ENCODE measurements around the gene YBX3. TPM values are rescaled to one million over a fixed set of nuclear protein-coding genes. Genes with fewer than 3 reads are reported as not detected.
"Not testable (repeated sequence)": the region's sequence is repeated elsewhere in the genome, so short reads cannot be mapped to it uniquely, and the experiment has no call there.

The YBX3 gene
- 137 and 159 TPM in 2 replicates for total RNA-seq (2014; rRNA removed)
- polyA plus RNA-seq (2012): 151 TPM

DNA sequence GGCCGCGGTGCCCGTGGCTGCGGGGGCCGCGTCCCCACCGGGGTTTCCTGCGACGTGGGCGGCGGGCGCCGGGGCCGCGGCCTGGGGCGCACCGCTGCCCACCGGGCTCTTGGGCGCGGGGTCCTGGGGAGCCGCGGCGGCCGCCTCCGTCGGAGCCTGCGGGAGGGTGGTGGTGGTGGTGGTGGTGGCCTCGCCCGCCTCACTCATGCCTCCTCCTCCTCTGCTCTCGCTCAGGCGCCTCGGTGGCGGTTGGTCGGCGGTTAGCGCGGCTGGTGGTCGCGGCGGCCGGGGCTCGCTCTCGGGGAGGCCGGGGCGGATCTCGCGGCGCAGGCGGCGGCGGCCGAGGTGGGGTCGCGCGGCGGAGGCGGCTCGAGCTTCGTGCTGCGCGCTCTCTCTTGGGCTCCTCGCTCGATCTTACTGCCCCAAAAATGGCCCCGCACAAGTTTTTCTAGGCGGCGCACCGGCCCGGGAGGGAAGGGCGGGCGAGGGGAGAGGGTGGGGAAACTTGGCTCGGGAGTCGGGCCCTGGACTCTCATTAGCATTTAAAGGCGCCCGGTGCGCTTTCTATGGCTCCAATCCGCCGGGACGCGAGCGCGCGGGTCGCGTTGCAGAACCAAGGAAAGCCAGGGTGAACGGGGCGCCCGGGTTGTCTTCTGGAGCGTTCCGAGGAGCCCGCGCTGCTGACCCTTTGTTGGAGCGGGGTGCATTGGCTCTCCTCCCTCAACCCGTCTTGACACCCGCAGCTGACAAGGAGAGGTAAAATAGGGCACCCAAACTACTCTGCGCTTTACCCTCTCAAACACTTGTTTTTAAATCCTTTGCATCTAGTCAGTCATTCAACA is at the start of gene YBX3:
Gene YBX3 (minus strand): TSS at position 419 of the 842 bp plus-strand sequence. CDS start 212 bp downstream, at position 207.
- DNase-seq (ENCODE audit: low read depth): peak; percentile 82

DNA sequence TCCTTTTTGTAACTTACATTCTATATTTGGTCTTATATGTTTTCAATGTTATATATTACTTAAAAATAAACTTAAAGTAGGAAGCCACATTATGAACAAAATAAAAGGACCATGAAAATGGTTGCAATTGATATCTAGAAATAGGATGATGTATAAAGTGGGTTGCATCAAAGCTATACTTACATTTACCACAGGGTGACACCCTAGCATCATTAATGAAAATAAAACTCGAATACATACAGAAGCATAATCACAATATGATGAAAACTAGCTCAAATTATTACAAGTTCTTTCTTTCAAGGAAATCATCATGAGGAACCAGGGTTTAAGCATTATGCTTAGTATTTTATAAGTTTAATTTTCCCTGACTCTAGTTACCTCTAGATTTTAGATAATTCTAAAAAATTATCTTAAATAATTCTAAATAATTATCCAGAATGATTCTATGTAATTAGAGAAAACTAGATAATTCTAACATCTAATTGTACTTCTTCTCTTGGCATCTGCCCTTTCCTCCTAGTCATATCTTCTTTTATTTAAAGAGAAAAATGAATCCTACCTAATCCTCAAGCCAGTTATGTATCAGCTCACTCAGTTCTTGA is 48.1 kb upstream of the YBX3 start:
- DNase-seq (ENCODE audit: low read depth): peak; percentile 49

- no peak for DNase-seq (ENCODE audit: low read depth)
Measured at GRCh38 chr12:10759657-10760056, 36.5 kb upstream of the YBX3 start.

- no peak for DNase-seq (ENCODE audit: low read depth)
Measured at GRCh38 chr12:10756194-10756593, 33.1 kb upstream of the YBX3 start.

GRCh38 chr12:10753059-10753458 is 29.9 kb upstream of the YBX3 start:
- DNase-seq (ENCODE audit: low read depth): peak; percentile 67

- DNase-seq (ENCODE audit: low read depth): no peak
Measured at GRCh38 chr12:10750385-10750727, 27.2 kb upstream of the YBX3 start.

GRCh38 chr12:10749700-10750384 is 26.7 kb upstream of the YBX3 start:
- peak; percentile 94 for DNase-seq (ENCODE audit: low read depth)

DNA sequence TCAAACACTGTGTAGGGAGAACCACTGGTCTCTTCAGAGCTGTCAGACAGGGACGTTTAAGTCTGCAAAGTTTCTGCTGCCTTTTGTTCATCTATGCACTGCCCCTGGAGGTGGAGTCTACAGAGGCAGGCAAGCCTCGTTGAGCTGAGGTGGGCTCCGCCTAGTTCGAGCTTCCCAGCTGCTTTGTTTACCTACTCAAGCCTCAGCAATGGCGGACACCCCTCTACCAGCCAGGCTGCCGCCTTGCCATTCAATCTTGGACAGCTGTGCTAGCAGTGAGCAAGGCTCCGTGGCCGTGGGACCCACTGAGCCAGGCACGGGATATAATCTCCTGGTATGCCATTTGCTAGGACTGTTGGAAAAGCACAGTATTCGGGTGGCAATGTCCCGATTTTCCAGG is 24.6 kb upstream of the YBX3 start:
- no peak for DNase-seq (ENCODE audit: low read depth)

- DNase-seq (ENCODE audit: low read depth): not testable (repeated sequence)
Measured at GRCh38 chr12:10743420-10743819, 20.3 kb upstream of the YBX3 start.

- no peak for DNase-seq (ENCODE audit: low read depth)
Measured at GRCh38 chr12:10741845-10742244, 18.7 kb upstream of the YBX3 start.

DNA sequence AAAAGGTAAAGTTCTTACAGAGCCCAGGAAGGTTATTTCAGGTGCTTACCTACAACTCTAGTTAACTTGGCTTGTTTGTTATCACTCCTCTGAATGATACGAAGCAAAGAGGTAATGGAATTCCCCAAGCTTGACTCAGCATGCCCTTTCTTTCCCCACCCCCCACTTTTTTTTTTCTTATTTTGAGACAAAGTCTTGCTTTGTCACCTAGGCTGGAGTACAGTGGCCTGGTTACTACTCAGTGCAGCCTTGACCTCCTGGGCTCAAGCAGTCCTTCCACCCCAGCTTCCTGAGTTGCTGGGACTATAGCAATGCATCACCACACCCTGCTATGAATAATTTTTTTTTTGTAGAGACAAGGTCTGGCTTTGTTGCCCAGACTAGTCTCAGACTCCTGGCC is 17.1 kb upstream of the YBX3 start:
- DNase-seq (ENCODE audit: low read depth): no peak

GRCh38 chr12:10739157-10740118 is 16.3 kb upstream of the YBX3 start:
- DNase-seq (ENCODE audit: low read depth): no peak

GRCh38 chr12:10737249-10737648 is 14.1 kb upstream of the YBX3 start:
- DNase-seq (ENCODE audit: low read depth): no peak

- no peak for DNase-seq (ENCODE audit: low read depth)
Measured at GRCh38 chr12:10736463-10736862, 13.3 kb upstream of the YBX3 start.

DNA sequence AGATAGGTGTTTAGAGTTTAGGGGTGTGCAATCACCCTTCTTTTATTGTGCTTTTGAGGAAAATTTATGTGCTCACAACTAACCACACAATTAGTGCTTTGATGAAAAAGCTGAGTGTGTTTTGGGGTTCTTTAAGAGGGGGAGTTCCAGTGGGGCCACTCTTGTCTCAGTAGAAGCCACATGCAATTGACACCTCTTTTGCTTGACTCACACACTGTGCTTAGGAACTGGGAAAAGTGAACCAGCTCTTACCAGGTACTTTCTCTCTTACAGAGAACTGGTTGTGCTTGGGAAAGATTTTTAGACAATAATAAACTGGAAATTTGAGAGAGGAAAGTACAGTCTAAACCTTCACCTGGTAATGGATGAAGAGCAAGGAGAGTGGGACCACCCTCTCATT is 12.3 kb upstream of the YBX3 start:
- no peak for DNase-seq (ENCODE audit: low read depth)

GRCh38 chr12:10732549-10732948 is 9.4 kb upstream of the YBX3 start:
- no peak for DNase-seq (ENCODE audit: low read depth)

DNA sequence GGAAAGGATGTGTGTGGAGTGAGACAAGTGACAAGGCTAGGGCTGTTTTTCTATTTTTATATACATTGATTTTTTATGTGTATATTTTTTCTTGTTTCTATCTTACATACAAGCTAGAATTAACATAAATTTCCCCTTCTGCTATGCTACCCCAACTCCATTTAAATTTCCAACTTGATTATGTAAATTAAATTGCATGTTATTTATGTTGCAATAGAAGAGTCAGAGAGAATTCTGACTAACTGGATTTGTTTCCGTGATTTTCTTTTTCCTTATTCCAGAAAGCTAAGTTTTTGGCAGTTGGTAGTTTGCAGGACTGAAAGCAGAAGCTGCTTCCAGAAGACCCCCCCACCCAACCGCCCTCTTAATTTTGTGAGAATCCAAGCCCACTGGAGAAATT is 8.9 kb upstream of the YBX3 start:
- no peak for DNase-seq (ENCODE audit: low read depth)

GRCh38 chr12:10730559-10730958 is 7.4 kb upstream of the YBX3 start:
- no peak for DNase-seq (ENCODE audit: low read depth)

- no peak for DNase-seq (ENCODE audit: low read depth)
Measured at GRCh38 chr12:10728091-10728490, 5.0 kb upstream of the YBX3 start.

DNA sequence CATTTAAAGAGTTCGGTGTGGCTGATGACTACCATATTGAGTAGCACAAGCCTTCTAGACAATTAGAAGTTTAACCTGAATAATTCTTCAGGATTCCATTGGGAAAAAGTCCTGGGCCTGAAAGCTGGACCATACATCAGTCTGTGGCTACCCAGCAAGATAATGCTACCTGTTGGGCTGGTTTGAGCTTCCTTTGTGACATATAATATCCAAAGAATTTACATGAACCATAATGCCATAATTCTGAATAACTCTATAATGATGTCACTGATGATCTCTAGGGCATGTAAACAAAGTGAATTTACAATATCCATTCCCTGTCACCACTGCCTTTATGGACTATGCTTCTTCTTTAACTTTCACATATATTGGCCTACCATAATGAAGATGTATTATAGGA is 3.8 kb upstream of the YBX3 start:
- no peak for DNase-seq (ENCODE audit: low read depth)

GRCh38 chr12:10725003-10725402 is 1.9 kb upstream of the YBX3 start:
- no peak for DNase-seq (ENCODE audit: low read depth)
